ENCODE data around the gene NCKIPSD.

The NCKIPSD gene

GRCh38 chr3:48678056-48678455, 7.7 kb downstream of the NCKIPSD start:
- no peak for DNase-seq

- DNase-seq = no peak
Observed at GRCh38 chr3:48674505-48674904, 11.2 kb downstream of the NCKIPSD start.

- no peak for DNase-seq
Observed at GRCh38 chr3:48672522-48672921, 13.2 kb downstream of the NCKIPSD start.

- DNase-seq = no peak
Observed at GRCh38 chr3:48664929-48665328, 20.8 kb downstream of the NCKIPSD start.

- DNase-seq = no peak
Observed at GRCh38 chr3:48664313-48664644, 21.4 kb downstream of the NCKIPSD start.

GRCh38 chr3:48663489-48664312, 22.0 kb downstream of the NCKIPSD start:
- DNase-seq = peak; percentile 94

GRCh38 chr3:48662753-48663488, 22.8 kb downstream of the NCKIPSD start, which contains the start of gene CELSR3:
Gene CELSR3, minus strand, starts transcription at chr3:48662886. Its CDS starts 252 bp downstream, at chr3:48662634.
- peak; percentile 80 for DNase-seq

- DNase-seq = no peak
Observed at GRCh38 chr3:48662145-48662752, 23.5 kb downstream of the NCKIPSD start.

GRCh38 chr3:48661501-48662144, 24.1 kb downstream of the NCKIPSD start:
- DNase-seq = peak; percentile 87

- no peak for DNase-seq
Observed at GRCh38 chr3:48660800-48661400, 24.8 kb downstream of the NCKIPSD start.

GRCh38 chr3:48656841-48657281, 28.9 kb downstream of the NCKIPSD start:
- DNase-seq = no peak

- DNase-seq = peak; percentile 83
Observed at GRCh38 chr3:48656061-48656840, 29.5 kb downstream of the NCKIPSD start.

- no peak for DNase-seq
Observed at GRCh38 chr3:48655606-48656005, 30.1 kb downstream of the NCKIPSD start.

GRCh38 chr3:48655063-48655462, 30.7 kb downstream of the NCKIPSD start:
- no peak for DNase-seq

GRCh38 chr3:48652923-48653715, 32.6 kb downstream of the NCKIPSD start:
- DNase-seq = no peak

- DNase-seq = no peak
Observed at GRCh38 chr3:48651771-48652170, 33.9 kb downstream of the NCKIPSD start.

GRCh38 chr3:48650723-48651122, 35.0 kb downstream of the NCKIPSD start:
- DNase-seq = no peak

GRCh38 chr3:48648188-48648850, 37.4 kb downstream of the NCKIPSD start:
- DNase-seq = no peak

GRCh38 chr3:48647714-48648113, 38.0 kb downstream of the NCKIPSD start:
- DNase-seq = no peak
